GM12878 (cell line): ENCODE measurements around the gene KRTAP4-16.
"Not testable (repeated sequence)": the region's sequence is repeated elsewhere in the genome, so short reads cannot be mapped to it uniquely, and the experiment has no call there.

ENCODE experiments used
- POLR2A ChIP-seq: IDR thresholded peaks from 2 replicates; pipeline ENCODE4 v1.6.1; 2011; ENCODE audit warnings: low read depth, mild to moderate bottlenecking, low read length
- SP1 ChIP-seq: IDR thresholded peaks from one replicate; pipeline ENCODE4 v1.6.1; 2011; ENCODE audit warnings: low read depth, low read length

DNA sequence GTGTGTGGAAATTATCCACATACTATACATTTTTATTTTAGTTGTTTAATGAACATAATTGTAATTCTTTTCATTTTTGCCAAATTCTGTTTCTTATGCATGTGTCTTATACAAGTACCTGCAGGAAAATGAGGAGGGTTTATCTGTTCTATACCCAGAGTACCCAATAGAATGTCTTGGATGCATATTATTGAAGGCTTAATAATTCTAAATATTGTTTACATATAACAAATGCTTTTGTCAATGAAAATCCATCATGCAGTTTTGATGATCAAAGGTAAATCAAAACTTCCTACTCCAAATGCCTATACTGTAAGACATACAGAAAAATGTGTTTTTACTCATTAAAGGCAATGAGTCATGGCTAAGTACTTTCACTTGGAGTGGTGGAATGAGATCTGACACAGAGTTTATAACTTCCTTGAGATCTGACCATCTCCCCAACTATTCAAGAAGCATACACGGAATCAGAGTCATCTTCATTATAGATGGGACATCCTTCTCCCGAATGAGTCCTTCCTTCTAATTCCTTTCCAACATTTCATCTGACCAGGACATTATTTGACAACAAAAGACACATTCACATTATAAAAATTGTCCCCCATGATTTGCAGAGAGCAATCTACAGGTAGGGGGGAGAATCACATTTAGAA is 2.5 kb upstream of the KRTAP4-16 start:
- not testable (repeated sequence) for TF ChIP-seq SP1, POLR2A
